HepG2 (cell line): ENCODE data around the gene DGCR8. TPM values are rescaled to one million over a fixed set of nuclear protein-coding genes. Genes with fewer than 3 reads are reported as not detected.

ENCODE experiments used
- AGO2 ChIP-seq: fragments of 200-400 bp; formaldehyde crosslinking; optimal IDR thresholded peaks from 2 replicates; pipeline ENCODE3; 2017; ENCODE audit warnings: mild to moderate bottlenecking, low read depth, low read length, moderate library complexity
- ATF1 ChIP-seq: IDR thresholded peaks from 2 replicates; pipeline ENCODE4 v1.6.1; 2016; ENCODE audit warnings: mild to moderate bottlenecking, control low read depth
- FOXO4 ChIP-seq: sonication (generic); formaldehyde crosslinking; conservative IDR thresholded peaks from 2 replicates; pipeline ENCODE4 v1.8.1; 2023; ENCODE audit warnings: missing genetic modification reagents
- PAX8 ChIP-seq: sonication (generic); formaldehyde crosslinking; IDR thresholded peaks from 2 replicates; pipeline ENCODE4 v1.8.0; 2022; ENCODE audit warnings: mild to moderate bottlenecking, missing genetic modification reagents, borderline replicate concordance
- SIN3B ChIP-seq: fragments of 150-350 bp; IDR thresholded peaks from 2 replicates; pipeline ENCODE4 v1.6.1; 2014; ENCODE audit warnings: low read length
- ZFP82 ChIP-seq: sonication (generic); formaldehyde crosslinking; IDR thresholded peaks from 2 replicates; pipeline ENCODE4 v1.5.1; 2020; ENCODE audit warnings: mild to moderate bottlenecking, missing genetic modification reagents, borderline replicate concordance
- ZFYVE20 ChIP-seq: sonication (generic); formaldehyde crosslinking; IDR thresholded peaks from 2 replicates; pipeline ENCODE4 v1.8.0; 2023; ENCODE audit warnings: low read depth, mild to moderate bottlenecking, moderate library complexity, missing genetic modification reagents, borderline replicate concordance
- ZNF333 ChIP-seq: sonication (generic); formaldehyde crosslinking; IDR thresholded peaks from 2 replicates; pipeline ENCODE4 v1.4.0; 2020; ENCODE audit warnings: mild to moderate bottlenecking, missing genetic modification reagents, borderline replicate concordance
- ZNF574 ChIP-seq: sonication (generic); formaldehyde crosslinking; IDR thresholded peaks from 2 replicates; pipeline ENCODE4 v1.4.0; 2020; ENCODE audit warnings: missing genetic modification reagents
- ZNF576 ChIP-seq: sonication (generic); formaldehyde crosslinking; IDR thresholded peaks from 2 replicates; pipeline ENCODE4 v1.4.0; 2020; ENCODE audit warnings: mild to moderate bottlenecking, missing genetic modification reagents
- ZNF772 ChIP-seq: sonication (generic); formaldehyde crosslinking; IDR thresholded peaks from 2 replicates; pipeline ENCODE4 v1.5.0; 2020; ENCODE audit warnings: mild to moderate bottlenecking, missing genetic modification reagents
- polyA plus RNA-seq, 8 experiments: library from polyadenylated mRNA; depleted of rRNA in 3 of 8; stranded (reverse) in 7 of 8; unstranded in 1 of 8; fragments of >200 nt; fragmentation: Illumina TruSeq in 4 of 8; extraction: Trizol in 4 of 8; gene quantifications; 2 replicates each; pipeline versions ENCODE4 v1.2.1 to v1.2.3, GENCODE V29; 2011 to 2016; ENCODE audit warnings: low read depth in 4 of 8, missing spikeins in 1 of 8, mixed read lengths in 1 of 8; ENCODE audit not compliant: insufficient read depth in 1 of 8
- total RNA-seq, 5 experiments: library from RNA; depleted of rRNA; stranded (reverse); fragments of >200 nt; fragmentation: Illumina TruSeq; extraction: Trizol; gene quantifications; 2 replicates each; pipeline ENCODE4 v1.2.3, GENCODE V29; 2016; ENCODE audit warnings: low read depth in 1 of 5
- TF ChIP-seq, protein P1 (sequence below): sonication (generic); formaldehyde crosslinking; IDR thresholded peaks from 2 replicates; pipeline ENCODE4 v1.4.0; 2020; ENCODE audit warnings: mild to moderate bottlenecking, missing genetic modification reagents
- TF ChIP-seq, protein P2 (sequence below): sonication (generic); formaldehyde crosslinking; IDR thresholded peaks from 2 replicates; pipeline ENCODE4 v1.8.1; 2023; ENCODE audit warnings: mild to moderate bottlenecking, moderate library complexity, missing genetic modification reagents
- TF ChIP-seq, protein P3 (sequence below): sonication (generic); formaldehyde crosslinking; IDR thresholded peaks from 2 replicates; pipeline ENCODE4 v1.9.0; 2022; ENCODE audit warnings: missing genetic modification reagents, mild to moderate bottlenecking, borderline replicate concordance

Gene DGCR8
- total and polyA plus RNA-seq, 2 of the 13 experiments (the other 11 are each of a cell fraction or from before 2014, with no cell fraction given): 10.2 to 23.2 TPM

- TF ChIP-seq ZNF574 (CRISPR knock-in tag) (no peak), ZNF333 (CRISPR knock-in tag) (no peak), ATF1 (CRISPR knock-in tag) (no peak), ZFYVE20 (CRISPR knock-in tag) (no peak), PAX8 (CRISPR knock-in tag) (no peak), SIN3B (no peak), FOXO4 (CRISPR knock-in tag) (0 out of 2 replicates have a peak, but pooled peaks have one; percentile 70), ZFP82 (CRISPR knock-in tag) (no peak; the same call in 1 of the 2 replicates), AGO2 (peak; percentile 71), ZNF772 (CRISPR knock-in tag) (no peak), ZNF576 (no peak)
- TF ChIP-seq, protein P1, sequence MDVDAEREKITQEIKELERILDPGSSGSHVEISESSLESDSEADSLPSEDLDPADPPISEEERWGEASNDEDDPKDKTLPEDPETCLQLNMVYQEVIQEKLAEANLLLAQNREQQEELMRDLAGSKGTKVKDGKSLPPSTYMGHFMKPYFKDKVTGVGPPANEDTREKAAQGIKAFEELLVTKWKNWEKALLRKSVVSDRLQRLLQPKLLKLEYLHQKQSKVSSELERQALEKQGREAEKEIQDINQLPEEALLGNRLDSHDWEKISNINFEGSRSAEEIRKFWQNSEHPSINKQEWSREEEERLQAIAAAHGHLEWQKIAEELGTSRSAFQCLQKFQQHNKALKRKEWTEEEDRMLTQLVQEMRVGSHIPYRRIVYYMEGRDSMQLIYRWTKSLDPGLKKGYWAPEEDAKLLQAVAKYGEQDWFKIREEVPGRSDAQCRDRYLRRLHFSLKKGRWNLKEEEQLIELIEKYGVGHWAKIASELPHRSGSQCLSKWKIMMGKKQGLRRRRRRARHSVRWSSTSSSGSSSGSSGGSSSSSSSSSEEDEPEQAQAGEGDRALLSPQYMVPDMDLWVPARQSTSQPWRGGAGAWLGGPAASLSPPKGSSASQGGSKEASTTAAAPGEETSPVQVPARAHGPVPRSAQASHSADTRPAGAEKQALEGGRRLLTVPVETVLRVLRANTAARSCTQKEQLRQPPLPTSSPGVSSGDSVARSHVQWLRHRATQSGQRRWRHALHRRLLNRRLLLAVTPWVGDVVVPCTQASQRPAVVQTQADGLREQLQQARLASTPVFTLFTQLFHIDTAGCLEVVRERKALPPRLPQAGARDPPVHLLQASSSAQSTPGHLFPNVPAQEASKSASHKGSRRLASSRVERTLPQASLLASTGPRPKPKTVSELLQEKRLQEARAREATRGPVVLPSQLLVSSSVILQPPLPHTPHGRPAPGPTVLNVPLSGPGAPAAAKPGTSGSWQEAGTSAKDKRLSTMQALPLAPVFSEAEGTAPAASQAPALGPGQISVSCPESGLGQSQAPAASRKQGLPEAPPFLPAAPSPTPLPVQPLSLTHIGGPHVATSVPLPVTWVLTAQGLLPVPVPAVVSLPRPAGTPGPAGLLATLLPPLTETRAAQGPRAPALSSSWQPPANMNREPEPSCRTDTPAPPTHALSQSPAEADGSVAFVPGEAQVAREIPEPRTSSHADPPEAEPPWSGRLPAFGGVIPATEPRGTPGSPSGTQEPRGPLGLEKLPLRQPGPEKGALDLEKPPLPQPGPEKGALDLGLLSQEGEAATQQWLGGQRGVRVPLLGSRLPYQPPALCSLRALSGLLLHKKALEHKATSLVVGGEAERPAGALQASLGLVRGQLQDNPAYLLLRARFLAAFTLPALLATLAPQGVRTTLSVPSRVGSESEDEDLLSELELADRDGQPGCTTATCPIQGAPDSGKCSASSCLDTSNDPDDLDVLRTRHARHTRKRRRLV (CRISPR knock-in tag): no peak
- TF ChIP-seq, protein P2, sequence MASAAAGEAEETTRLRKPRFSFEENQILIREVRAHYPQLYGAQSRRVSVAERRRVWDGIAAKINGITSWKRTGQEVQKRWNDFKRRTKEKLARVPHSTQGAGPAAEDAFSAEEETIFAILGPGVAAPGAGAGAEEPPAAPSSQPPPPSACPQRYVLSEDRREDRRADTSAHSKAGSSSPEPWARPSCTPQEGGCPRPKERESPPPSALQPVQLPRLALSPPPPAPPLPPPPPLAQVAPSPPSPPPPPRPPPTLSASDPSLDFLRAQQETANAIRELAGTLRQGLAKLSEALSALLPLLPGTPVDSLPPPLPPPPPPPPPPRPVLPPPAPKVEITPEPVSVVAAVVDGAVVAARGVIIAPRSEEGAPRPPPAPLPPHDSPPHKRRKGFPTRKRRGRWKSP (CRISPR knock-in tag): peak; percentile 42; the same call in 1 of the 2 replicates
- TF ChIP-seq, protein P3, sequence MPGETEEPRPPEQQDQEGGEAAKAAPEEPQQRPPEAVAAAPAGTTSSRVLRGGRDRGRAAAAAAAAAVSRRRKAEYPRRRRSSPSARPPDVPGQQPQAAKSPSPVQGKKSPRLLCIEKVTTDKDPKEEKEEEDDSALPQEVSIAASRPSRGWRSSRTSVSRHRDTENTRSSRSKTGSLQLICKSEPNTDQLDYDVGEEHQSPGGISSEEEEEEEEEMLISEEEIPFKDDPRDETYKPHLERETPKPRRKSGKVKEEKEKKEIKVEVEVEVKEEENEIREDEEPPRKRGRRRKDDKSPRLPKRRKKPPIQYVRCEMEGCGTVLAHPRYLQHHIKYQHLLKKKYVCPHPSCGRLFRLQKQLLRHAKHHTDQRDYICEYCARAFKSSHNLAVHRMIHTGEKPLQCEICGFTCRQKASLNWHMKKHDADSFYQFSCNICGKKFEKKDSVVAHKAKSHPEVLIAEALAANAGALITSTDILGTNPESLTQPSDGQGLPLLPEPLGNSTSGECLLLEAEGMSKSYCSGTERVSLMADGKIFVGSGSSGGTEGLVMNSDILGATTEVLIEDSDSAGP (CRISPR knock-in tag): no peak; the same call in 1 of the 2 replicates
Measured at GRCh38 chr22:20080776-20081654, 974 bp downstream of the DGCR8 start (continued).
